HUDEP-2 (cell line): ENCODE data around the gene HEBP2.
A peak's percentile ranks its signal among the peaks of the same experiment; 100 is the strongest.
"Not testable (repeated sequence)": the region's sequence is repeated elsewhere in the genome, so short reads cannot be mapped to it uniquely, and the experiment has no call there.

Source experiments
- DNase-seq, 76 experiments: peaks; one replicate each; lab custom pipeline; 2025; ENCODE audit not compliant: unreplicated experiment in 76 of 76; lab: John Stamatoyannopoulos, UW

Gene HEBP2, protein sequence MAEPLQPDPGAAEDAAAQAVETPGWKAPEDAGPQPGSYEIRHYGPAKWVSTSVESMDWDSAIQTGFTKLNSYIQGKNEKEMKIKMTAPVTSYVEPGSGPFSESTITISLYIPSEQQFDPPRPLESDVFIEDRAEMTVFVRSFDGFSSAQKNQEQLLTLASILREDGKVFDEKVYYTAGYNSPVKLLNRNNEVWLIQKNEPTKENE

GRCh38 chr6:138403801-138404665 lies at the start of gene HEBP2:
HEBP2 (plus strand) TSS chr6:138404223; CDS start chr6:138404496, 273 bp downstream.
- peak in 75 of 76 experiments; percentile 62 to 98 (median 89) for DNase-seq

GRCh38 chr6:138357928-138358327 lies 46.1 kb upstream of the HEBP2 start:
- no peak for DNase-seq

DNA sequence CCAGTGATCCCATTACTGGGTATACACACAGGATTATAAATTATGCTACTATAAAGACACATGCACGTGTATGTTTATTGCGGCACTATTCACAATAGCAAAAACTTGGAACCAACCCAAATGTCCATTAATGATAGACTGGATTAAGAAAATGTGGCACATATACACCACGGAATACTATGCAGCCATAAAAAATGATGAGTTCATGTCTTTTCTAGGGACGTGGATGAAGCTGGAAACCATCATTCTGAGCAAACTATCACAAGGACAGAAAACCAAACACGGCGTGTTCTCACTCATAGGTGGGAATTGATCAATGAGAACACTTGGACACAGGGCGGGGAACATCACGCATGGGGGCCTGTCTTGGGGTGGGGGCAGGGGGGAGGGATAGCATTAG lies 35.3 kb upstream of the HEBP2 start:
- not testable (repeated sequence) for DNase-seq

- DNase-seq, result no peak
Measured at GRCh38 chr6:138370631-138371451, 33.2 kb upstream of the HEBP2 start.

DNA sequence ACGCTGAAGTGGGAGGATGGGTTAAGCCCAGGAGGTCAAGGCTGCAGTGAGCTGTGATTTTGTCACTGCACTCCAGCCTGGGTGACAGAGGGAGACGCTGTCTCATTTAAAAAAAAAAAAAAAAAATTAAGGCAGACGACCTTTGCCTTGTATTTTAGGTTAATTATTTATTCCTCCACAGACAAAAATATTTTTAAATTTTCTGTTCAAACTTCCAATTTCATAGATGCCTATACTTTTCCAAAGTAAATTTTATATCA lies 32.6 kb upstream of the HEBP2 start:
- no peak for DNase-seq

DNA sequence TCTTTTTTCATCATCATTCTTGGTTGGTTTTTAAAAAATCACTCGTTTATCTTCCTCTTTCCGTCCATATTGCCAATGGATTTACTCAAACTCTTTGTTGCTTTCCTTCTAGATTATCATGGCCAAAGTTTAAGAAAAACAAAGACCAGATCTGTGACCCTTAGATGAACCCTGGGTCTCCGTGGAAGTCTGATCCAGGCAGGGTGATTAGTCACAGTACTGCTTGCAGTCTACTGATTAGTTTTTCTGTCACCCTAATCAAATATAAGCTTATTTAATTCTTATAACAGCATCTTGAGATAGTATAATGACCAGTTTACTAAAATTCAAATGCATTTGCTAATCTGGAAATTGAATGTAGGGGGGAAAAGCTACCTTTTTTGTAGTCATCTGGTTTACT lies 32.3 kb upstream of the HEBP2 start:
- DNase-seq, result peak in 1 of 76 experiments; percentile 2

DNA sequence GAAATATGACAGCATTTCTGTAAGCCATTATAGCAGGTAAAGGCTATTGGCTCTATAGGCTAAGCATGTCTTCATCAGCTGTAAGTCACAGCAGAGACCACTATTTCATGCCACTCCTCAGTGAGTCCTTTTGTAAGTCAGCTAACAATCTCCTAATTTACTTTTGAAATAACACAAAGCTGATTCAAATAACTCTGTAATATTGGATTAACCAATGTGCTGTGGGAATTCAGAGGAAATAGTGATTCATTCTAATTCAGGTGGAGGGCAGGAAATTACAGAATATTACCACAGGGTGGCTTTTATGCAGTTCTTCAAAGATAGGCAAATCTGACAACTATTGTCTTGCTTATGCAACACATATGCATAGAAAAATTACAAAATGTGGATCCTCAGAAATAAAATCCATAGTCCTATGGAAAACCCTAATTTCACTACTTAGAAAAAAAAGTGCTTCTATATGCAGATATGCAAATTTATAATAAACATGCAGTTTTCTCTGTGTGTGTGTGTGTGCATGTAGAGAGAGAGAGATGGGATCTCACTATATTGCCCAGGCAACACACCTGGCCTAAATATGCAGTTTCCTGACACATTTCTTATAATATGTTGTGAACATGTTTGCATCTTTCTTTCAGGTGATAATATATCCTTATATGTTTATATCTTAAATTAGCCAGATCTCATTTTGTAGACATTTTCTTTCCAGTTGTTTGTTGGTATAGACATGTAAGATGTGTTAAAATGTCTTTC lies 31.1 kb upstream of the HEBP2 start:
- DNase-seq, result no peak

DNA sequence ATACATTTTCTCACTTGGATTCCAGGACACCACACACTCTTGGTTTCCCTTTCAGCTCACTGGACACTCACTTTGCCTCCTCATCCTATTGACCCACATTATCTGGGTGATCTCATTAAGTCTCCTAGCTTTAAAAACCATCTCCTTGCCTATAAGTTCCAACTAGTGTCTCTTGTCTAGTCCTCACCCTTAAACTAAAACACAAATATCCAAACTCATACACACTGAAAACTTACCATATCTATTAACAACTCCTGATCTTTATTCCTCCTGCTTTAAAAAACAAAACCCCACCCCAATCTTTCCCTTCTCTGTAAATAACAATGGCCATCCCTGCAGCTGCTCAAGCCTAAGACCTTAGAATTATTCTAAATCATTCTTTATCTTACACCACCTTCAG lies 29.8 kb upstream of the HEBP2 start:
- no peak for DNase-seq

GRCh38 chr6:138374815-138375214 lies 29.2 kb upstream of the HEBP2 start:
- peak in 12 of 76 experiments; percentile 3 to 46 (median 14) for DNase-seq

DNA sequence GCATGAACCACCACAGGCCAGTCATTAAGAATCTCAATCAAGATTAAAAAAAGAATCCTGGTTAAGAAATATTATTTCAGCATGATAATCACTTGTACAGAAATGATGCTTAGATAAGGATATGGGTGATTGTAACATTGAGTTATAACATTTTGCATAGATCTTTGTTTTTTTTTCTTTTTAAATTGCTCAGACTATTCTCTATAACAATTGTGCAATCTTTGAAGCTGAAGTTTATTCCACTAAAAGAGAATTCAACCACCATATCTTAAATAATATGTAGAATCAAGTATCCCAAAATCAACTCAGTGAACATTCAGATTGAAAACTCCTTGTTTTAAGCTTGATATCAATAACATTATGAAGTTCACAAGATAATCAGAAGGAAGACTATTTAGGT lies 27.0 kb upstream of the HEBP2 start:
- no peak for DNase-seq

DNA sequence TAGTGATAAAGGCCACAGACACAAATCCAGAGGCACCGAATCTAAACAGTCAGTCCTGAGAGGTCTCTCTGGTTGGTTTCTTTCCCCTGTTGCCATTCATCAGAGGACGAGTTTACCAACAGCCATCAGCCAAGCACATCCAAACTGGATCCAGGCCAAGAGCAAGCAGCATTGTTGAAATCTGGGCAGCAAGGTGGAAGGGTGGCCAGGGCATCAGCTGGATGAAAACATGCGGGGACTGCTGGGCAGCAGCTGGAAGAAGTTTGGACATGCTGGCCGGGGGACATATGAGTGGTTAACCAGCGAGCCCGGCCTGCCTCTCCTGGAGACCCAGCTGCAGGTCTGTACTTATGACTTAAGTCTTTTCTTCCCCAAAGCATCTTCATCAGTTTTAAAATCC lies 26.2 kb upstream of the HEBP2 start, which contains the start of gene SMIM28:
Gene SMIM28, plus strand, starts transcription at position 62 of the 400 bp plus-strand sequence. Its CDS starts 168 bp downstream, at position 230.
- DNase-seq, result no peak

DNA sequence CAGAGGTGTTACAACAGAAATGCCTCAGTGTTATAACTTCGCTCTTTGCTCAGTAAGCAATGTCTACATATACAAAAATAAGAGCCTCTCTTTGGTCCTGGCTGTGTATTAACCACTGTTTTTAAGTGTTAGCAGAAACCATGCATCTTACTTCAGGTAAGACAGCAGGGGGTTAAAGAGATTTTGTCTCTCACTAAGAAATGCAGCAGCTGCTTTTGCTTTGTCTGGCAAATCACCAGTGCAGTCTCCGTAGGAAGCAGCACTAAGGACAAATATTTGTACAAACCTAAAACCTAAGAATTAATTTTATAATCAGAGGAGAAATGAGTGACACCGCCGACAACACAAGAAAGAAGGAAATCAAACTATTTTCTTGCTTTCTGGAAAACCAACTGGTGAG lies 25.6 kb upstream of the HEBP2 start:
- DNase-seq, result no peak

GRCh38 chr6:138382498-138383265 lies 21.3 kb upstream of the HEBP2 start:
- no peak for DNase-seq

GRCh38 chr6:138383776-138384175 lies 20.2 kb upstream of the HEBP2 start:
- DNase-seq, result no peak

GRCh38 chr6:138386897-138387296 lies 17.1 kb upstream of the HEBP2 start:
- no peak for DNase-seq

DNA sequence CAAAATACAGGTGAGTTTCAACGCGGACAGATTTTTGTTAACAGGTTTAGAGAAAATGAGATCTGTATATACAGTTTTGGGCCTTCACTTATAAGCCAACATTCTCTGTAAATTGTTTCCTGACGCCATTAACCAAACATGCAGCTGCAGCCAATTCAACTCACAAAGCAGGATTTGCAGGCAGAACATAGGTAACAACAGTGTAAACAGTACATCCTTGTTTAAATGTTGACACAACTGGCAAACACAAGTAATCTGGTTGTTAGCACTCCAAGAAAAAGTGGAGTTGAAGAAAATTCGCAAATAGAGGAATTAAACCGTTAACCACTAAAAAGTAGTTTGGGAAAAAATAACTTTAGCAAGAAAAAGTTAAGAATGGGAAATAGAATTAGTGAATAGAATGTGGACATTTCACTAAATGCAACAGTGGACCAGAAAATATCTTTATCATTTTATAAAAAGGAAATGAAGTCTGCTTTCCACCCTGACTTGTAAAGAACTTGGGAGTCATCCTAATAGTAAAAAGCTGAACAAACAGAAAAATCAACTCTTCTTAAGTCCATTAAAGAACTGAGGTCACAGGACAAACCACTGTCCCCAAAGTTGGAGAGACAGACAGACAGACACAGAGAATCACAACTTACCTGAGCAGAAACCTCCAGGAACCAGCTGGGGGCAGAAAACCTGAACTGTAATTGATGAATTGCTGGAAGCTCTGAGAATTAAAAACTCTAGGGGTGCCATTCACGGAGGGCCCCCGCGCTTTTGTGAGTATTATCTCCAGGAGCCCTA lies 16.2 kb upstream of the HEBP2 start:
- no peak for DNase-seq

GRCh38 chr6:138389551-138389950 lies 14.5 kb upstream of the HEBP2 start:
- DNase-seq, result no peak

- no peak for DNase-seq
Measured at GRCh38 chr6:138393871-138394783, 9.9 kb upstream of the HEBP2 start.
